Ovary (tissue), 9 donors: Measurements from ENCODE around the gene C2orf68. TPM values are rescaled to one million over a fixed set of nuclear protein-coding genes. Genes with fewer than 3 reads are reported as not detected.

Source experiments
- DNase-seq, 5 donors: peaks; one replicate each; pipeline ENCODE4 v3.0.0-alpha.2; 2019 to 2020
- H3K27ac ChIP-seq, 2 donors: fragments of 200-600 bp; one replicate each; pipeline versions ENCODE4 v1.5.1 to v1.8.0; 2019 to 2022
- H3K27me3 ChIP-seq: fragments of 200-600 bp; one replicate; pipeline ENCODE4 v1.8.0; 2022
- H3K36me3 ChIP-seq: fragments of 200-600 bp; sonication (generic); one replicate; pipeline ENCODE4 v1.5.1; 2019
- H3K4me1 ChIP-seq: one replicate; pipeline ENCODE4 v1.8.1; 2013; ENCODE audit warnings: mild to moderate bottlenecking, moderate library complexity; ENCODE audit not compliant: insufficient read depth
- H3K4me3 ChIP-seq: fragments of 200-600 bp; sonication (generic); one replicate; pipeline ENCODE4 v1.5.1; 2017
- H3K9me3 ChIP-seq, 2 donors: fragments of 200-600 bp in 1 of 2; sonication (generic) in 1 of 2; one replicate each; pipeline versions ENCODE4 v1.5.1 to v1.8.1; 2013 to 2019; ENCODE audit warnings: mild to moderate bottlenecking in 1 of 2, moderate library complexity in 1 of 2
- CTCF ChIP-seq, 3 donors: fragments of 450-650 bp in 2 of 3; fragments of 200-600 bp in 1 of 3; IDR thresholded peaks; one replicate each; pipeline versions ENCODE4 v1.5.1 to v1.8.0; 2016 to 2022; ENCODE audit warnings: antibody characterized with exemption in 3 of 3, mild to moderate bottlenecking in 1 of 3
- EP300 ChIP-seq: sonication (generic); formaldehyde crosslinking; IDR thresholded peaks from one replicate; pipeline ENCODE4 v1.6.1; 2017; ENCODE audit warnings: antibody characterized with exemption
- POLR2A ChIP-seq: fragments of 450-650 bp; IDR thresholded peaks from one replicate; pipeline ENCODE4 v1.6.1; 2017; ENCODE audit warnings: antibody characterized with exemption, mild to moderate bottlenecking, moderate library complexity
- WGBS, 3 donors: extraction: QIAGEN DNeasy Blood & Tissue Kit in 1 of 3; methylation state at CpG; one replicate each; pipeline versions ENCODE4 v1.1.5 to v1.1.7; 2013 to 2017; 5-methylcytosine and 5-hydroxymethylcytosine counted together
- intact Hi-C, 4 donors: fragments of 100-400 bp; cut with DNase I; formaldehyde crosslinking; loops; one replicate each; pipeline versions ENCODE4 v1.11.0 to v1.15.1; 2022 to 2023
- polyA plus RNA-seq, 2 donors: library from polyadenylated mRNA; stranded (reverse); fragments of 200-250 nt in 1 of 2; fragments of 350-450 nt in 1 of 2; fragmentation: Illumina TruSeq in 1 of 2; extraction: RNeasy Lipid Tissue Mini Kit (QIAGEN cat#74804) in 1 of 2; gene quantifications; one replicate each; pipeline ENCODE4 v1.2.3, GENCODE V29; 2013 to 2014
- total RNA-seq, 7 donors: library from RNA; depleted of rRNA in 2 of 7; stranded (reverse); fragments of >200 nt in 2 of 7; fragmentation: NEBNext Ultra II Directional in 3 of 7; extraction: Animal tissue kit (Norgen Biotek cat#: 25700) in 3 of 7; gene quantifications; one replicate each; pipeline versions ENCODE4 v1.1.0 to v1.2.4, GENCODE V29; 2016 to 2023
- donor health status: DM: no; HTN: no; CAD: no; lungs with moderate emphysema.
- donor health status: DM: no; HTN: no; CAD: no.
- donor health status: Bipolar disorder and iron deficiency.
- donor health status: DM: yes; HTN: yes; CAD: no.
- donor health status: DM: no; HTN: no; CAD: no.
- donor health status: DM: yes; HTN: yes; CAD: no.

The C2orf68 gene
- total and polyA plus RNA-seq, 9 donors, result 14.6 to 45.4 (median 31.5) TPM

GRCh38 chr2:85652056-85652455 is 40.2 kb upstream of the C2orf68 start:
- TF ChIP-seq POLR2A (no peak), EP300 (no peak), CTCF (IDR thresholded peaks at IDR 0.05) (no peak)
- H3K36me3 ChIP-seq, result no peaks in the 10 kb centered on the region
- DNase-seq, result no peak
- no peak overlapping the region for H3K4me3 ChIP-seq
- no peak overlapping the region for H3K27ac ChIP-seq
- peaks cover 2% of the 10 kb centered on the region for H3K4me1 ChIP-seq
- H3K27me3 ChIP-seq, result no peaks in the 10 kb centered on the region
- intact Hi-C loops, result no loop called here
- WGBS, 3 donors, result 96 to 98% (median 97%) methylated on average over 2 of the region's 2 CpGs
- no peaks in the 10 kb centered on the region for H3K9me3 ChIP-seq

GRCh38 chr2:85651097-85651496 is 39.2 kb upstream of the C2orf68 start:
- H3K9me3 ChIP-seq, result no peaks in the 10 kb centered on the region
- TF ChIP-seq CTCF (IDR thresholded peaks at IDR 0.05), result no peak
- TF ChIP-seq EP300, result no peak
- no peak for TF ChIP-seq POLR2A
- DNase-seq, result no peak
- H3K4me1 ChIP-seq, result peaks cover 2% of the 10 kb centered on the region
- no peaks in the 10 kb centered on the region for H3K36me3 ChIP-seq
- H3K27ac ChIP-seq, result no peak overlapping the region
- intact Hi-C loops, result no loop called here
- no peak overlapping the region for H3K4me3 ChIP-seq
- no peaks in the 10 kb centered on the region for H3K27me3 ChIP-seq
- WGBS, 3 donors, result 73 to 78% (median 73%) methylated on average over 3 of the region's 3 CpGs

GRCh38 chr2:85650456-85650855 is 38.6 kb upstream of the C2orf68 start:
- H3K27ac ChIP-seq, result no peak overlapping the region
- H3K4me3 ChIP-seq, result no peak overlapping the region
- WGBS, 3 donors, result 92 to 96% (median 96%) methylated on average over 4 of the region's 4 CpGs
- H3K9me3 ChIP-seq, result no peaks in the 10 kb centered on the region
- H3K36me3 ChIP-seq, result no peaks in the 10 kb centered on the region
- no peaks in the 10 kb centered on the region for H3K27me3 ChIP-seq
- DNase-seq, result no peak
- intact Hi-C loops, result no loop called here
- TF ChIP-seq CTCF (IDR thresholded peaks at IDR 0.05) (no peak), POLR2A (no peak), EP300 (no peak)
- peaks cover 2% of the 10 kb centered on the region for H3K4me1 ChIP-seq

GRCh38 chr2:85649201-85650190 is 37.6 kb upstream of the C2orf68 start:
- TF ChIP-seq CTCF (IDR thresholded peaks at IDR 0.05) (no peak), POLR2A (no peak), EP300 (no peak)
- peaks cover 2% of the 10 kb centered on the region for H3K4me1 ChIP-seq
- no peak overlapping the region for H3K27ac ChIP-seq
- 51 to 60% (median 52%) methylated on average over 9 of the region's 9 CpGs for WGBS, 3 donors
- DNase-seq, result no peak
- no peak overlapping the region for H3K4me3 ChIP-seq
- H3K36me3 ChIP-seq, result no peaks in the 10 kb centered on the region
- H3K27me3 ChIP-seq, result no peaks in the 10 kb centered on the region
- intact Hi-C loops, result no loop called here
- H3K9me3 ChIP-seq, result no peaks in the 10 kb centered on the region
